ENCODE results near the gene ATG4D. TPM values are rescaled to one million over a fixed set of nuclear protein-coding genes. Genes with fewer than 3 reads are reported as not detected.

The ATG4D gene
- total RNA-seq, 1 donor from 2014 or later: 34.1 TPM

DNA sequence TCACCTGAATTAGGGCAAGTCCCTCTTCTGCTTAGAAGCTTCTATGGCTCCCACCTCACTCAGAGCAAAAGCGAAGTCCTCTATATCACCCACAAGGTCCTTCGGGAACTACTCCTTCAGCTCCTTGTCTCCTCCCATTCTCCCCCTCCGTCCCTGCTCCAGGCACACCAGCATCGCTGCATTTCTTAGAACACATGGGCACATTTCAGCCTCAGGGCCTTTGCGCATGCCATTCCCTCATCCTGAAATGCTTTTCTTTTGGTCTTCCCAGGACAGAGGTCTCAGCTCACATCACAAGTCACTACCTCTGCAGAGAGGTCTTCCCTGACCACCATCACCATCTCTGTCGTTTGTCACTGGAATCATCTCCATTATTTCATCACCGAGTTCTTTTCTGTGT is 30.5 kb upstream of the ATG4D start:
- Mint-ChIP-seq H3K9me3 (no peaks in the 10 kb centered on the region), H3K36me3 (ENCODE audit: low read depth) (no peaks in the 10 kb centered on the region), H3K4me3 (ENCODE audit: low read depth) (no peak overlapping the region), H3K27ac (no peak overlapping the region), H3K27me3 (ENCODE audit: low read depth) (peaks cover 45% of the 10 kb centered on the region), H3K4me1 (ENCODE audit: low read depth) (peaks cover 23% of the 10 kb centered on the region)
- intact Hi-C loops (cut with micrococcal nuclease): no loop called here
- no peak for DNase-seq (ENCODE audit: low spot score)

DNA sequence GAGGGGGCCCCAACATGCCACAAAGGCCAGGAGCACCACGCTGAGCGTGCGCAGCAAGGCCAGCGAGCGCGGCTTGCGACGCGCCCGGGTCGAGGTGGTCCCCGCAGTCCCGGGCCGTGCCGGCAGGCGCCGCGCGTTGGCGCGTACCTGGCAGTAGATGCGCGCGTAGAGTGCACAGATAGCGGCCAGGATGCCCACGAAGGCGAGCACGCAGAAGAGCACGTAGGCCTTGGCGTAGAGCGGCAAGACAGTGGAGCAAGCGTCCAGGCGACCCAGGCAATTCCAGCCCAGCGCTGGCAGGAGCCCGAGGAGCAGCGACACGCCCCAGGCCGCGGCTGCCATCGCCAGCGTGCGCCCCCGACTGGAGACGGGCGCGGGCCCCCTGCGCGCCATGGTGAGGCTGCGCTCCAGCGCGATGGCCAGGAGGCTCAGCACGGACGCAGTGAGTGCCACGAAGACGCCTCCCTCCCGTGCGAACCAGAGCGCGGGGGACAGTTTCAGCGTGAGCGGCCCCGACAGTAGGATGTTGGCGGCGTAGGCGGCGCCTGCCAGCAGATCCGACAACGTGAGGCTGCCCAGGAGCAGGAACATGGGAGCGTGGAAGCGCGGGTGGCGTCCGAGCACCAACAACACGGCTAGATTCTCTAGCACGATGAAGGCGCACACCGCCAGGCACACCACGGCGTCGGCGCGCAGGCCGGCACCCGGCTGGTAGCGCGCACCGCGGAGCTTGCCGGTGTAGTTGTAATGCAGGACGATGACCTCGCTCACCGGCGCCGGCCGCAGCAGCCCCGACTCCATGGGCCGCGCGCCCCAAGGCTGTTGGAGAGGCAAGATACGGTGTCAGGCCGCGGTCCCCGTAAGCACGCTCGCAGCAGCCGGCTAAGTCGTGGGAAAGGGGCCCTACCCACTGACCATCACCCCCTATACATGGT is 29.2 kb upstream of the ATG4D start:
- peaks cover 23% of the 10 kb centered on the region for H3K4me1 Mint-ChIP-seq (ENCODE audit: low read depth)
- peak overlapping the region; percentile 26 for H3K4me3 Mint-ChIP-seq (ENCODE audit: low read depth)
- H3K27me3 Mint-ChIP-seq (ENCODE audit: low read depth): peaks cover 57% of the 10 kb centered on the region
- no peaks in the 10 kb centered on the region for H3K9me3 Mint-ChIP-seq
- no peaks in the 10 kb centered on the region for H3K36me3 Mint-ChIP-seq (ENCODE audit: low read depth)
- peak; percentile 30 for DNase-seq (ENCODE audit: low spot score)
- intact Hi-C loops (cut with micrococcal nuclease): loop anchor here (5.0 kb wide), 1 partner anchor 227 kb away; the partner anchor contains the start of genes ICAM4 and ICAM5
- H3K27ac Mint-ChIP-seq: no peak overlapping the region

DNA sequence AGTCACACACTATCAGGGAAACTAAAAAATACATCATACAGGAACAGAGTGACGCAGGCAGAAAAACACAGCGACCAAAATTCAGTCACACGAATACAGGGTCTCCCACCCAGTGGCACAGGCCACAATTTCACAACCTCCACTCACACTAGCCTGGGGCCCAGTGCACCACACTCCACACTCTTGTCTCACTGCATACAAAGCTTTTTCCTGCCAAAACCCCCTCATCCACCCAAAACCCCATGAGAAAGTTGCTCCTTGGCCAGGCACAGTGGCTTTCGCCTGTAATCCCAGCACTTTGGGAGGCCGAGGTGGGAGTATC is 27.7 kb upstream of the ATG4D start:
- H3K27me3 Mint-ChIP-seq (ENCODE audit: low read depth): peaks cover 67% of the 10 kb centered on the region

DNA sequence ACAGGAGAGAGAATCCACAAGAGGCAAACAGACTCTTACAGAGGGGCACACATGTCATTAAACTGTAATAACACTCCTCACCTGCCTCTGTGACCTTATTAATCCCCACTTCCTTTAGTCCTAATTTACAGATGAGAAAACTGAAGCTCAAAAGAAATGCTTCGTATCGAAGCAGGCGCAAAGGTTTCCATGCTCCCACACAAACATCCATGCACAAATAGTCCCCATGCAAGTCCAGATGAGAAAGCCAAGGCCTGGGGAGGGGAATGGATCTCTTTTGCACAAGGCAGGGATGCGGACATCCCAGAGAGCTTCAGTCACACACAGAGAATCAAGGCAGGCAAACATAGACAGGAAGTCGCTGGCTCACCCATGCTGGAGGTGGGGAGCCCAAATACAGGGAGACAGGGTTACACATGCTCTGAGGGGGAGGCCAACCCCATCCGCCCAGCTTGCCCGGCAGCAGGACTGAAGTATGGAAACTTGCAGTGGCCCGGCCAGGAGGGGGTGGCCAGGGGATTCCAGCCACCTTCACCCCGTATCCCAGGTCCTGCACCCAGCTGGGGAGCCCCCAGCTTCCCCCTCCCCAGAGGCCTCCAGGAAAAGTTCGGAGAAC is 26.9 kb upstream of the ATG4D start:
- no peaks in the 10 kb centered on the region for H3K9me3 Mint-ChIP-seq
- no peak overlapping the region for H3K27ac Mint-ChIP-seq
- peak overlapping the region; percentile 34 for H3K4me3 Mint-ChIP-seq (ENCODE audit: low read depth)
- H3K4me1 Mint-ChIP-seq (ENCODE audit: low read depth): peaks cover 23% of the 10 kb centered on the region
- no peak for DNase-seq (ENCODE audit: low spot score)
- intact Hi-C loops (cut with micrococcal nuclease): loop anchor here (5.0 kb wide), 1 partner anchor 229 kb away; the partner anchor contains the start of genes ICAM4 and ICAM5
- H3K36me3 Mint-ChIP-seq (ENCODE audit: low read depth): no peaks in the 10 kb centered on the region
- peaks cover 65% of the 10 kb centered on the region for H3K27me3 Mint-ChIP-seq (ENCODE audit: low read depth)

More for the DNA sequence above, 27.7 kb upstream of the ATG4D start:
- intact Hi-C loops (cut with micrococcal nuclease): loop anchor here (5.0 kb wide), 1 partner anchor 229 kb away; the partner anchor contains the start of genes ICAM4 and ICAM5
- peaks cover 23% of the 10 kb centered on the region for H3K4me1 Mint-ChIP-seq (ENCODE audit: low read depth)
- H3K4me3 Mint-ChIP-seq (ENCODE audit: low read depth): no peak overlapping the region
- H3K9me3 Mint-ChIP-seq: no peaks in the 10 kb centered on the region
- H3K27ac Mint-ChIP-seq: no peak overlapping the region
- no peak for DNase-seq (ENCODE audit: low spot score)
- no peaks in the 10 kb centered on the region for H3K36me3 Mint-ChIP-seq (ENCODE audit: low read depth)

DNA sequence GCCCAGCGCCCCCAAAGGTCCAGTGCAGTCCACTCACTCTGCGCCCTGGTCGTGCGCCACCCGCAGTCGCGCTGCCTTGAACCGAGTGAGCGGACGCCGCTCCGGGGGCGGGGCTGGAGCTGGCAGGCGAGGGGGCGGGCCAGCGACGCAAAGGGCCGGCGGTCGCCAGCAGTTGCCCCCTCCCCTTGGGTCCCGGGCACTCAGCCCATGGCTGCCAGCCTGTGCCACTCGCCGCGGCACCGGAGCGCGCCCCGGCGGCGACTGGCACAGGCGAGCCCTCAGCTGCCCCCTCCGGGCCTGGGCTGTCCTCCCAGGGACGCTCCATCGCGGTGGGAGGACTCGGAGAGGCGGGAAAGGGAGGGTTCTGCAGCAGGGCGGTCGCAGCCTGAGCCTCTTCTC is 26.3 kb upstream of the ATG4D start, which contains the start of gene S1PR5:
S1PR5 (minus strand) TSS at position 87 of the 399 bp plus-strand sequence. CDS start 2,436 bp downstream, outside the sequence.
- Mint-ChIP-seq H3K27ac (no peak within 1 kb of the TSS), H3K4me3 (ENCODE audit: low read depth) (peak within 1 kb of the TSS; percentile 34), H3K9me3 (no peaks in the 10 kb centered on the region), H3K36me3 (ENCODE audit: low read depth) (no peaks in the 10 kb centered on the region), H3K27me3 (ENCODE audit: low read depth) (peaks cover 65% of the 10 kb centered on the region), H3K4me1 (ENCODE audit: low read depth) (peaks cover 23% of the 10 kb centered on the region)
- DNase-seq (ENCODE audit: low spot score): no peak
- intact Hi-C loops (cut with micrococcal nuclease): loop anchor here (5.0 kb wide), 1 partner anchor 230 kb away; the partner anchor contains the start of genes ICAM4 and ICAM5

DNA sequence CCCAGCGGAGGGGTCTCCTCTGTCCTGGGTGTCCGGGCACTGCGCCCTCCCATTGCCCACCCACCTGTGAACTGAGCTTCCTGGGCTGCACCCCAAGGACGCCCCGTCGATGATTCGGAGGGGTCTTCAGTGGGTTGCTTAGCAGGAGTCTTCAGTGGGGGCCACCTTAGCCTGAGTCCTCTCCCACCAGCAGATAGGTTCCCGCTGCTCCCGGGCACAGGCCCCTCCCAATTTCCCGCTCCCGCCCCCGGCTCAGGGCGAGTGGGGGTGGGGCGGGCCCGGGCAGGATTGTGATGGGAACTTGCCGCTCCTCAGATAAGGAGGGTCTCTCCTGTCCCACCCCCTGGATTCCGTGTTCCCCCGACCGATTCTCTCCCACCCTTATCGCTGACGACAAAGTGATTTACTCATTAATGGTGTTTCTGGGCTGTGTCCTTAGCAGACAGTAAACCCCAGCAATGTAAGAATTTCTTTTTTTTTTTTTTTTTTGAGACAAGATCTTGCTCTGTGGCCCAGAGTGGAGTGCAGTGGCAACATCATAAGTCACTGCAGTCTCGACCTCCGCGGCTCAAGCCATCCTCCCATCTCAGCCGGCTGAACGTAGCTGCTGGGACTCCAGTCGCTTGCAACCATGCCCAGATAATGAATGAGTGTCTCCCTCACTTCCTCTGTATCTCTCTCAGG is 25.8 kb upstream of the ATG4D start:
- Mint-ChIP-seq H3K4me1 (ENCODE audit: low read depth) (peaks cover 23% of the 10 kb centered on the region), H3K27me3 (ENCODE audit: low read depth) (peaks cover 62% of the 10 kb centered on the region), H3K4me3 (ENCODE audit: low read depth) (peak overlapping the region; percentile 10), H3K27ac (no peak overlapping the region), H3K9me3 (no peaks in the 10 kb centered on the region), H3K36me3 (ENCODE audit: low read depth) (no peaks in the 10 kb centered on the region)
- intact Hi-C loops (cut with micrococcal nuclease): loop anchor here (5.0 kb wide), 1 partner anchor 231 kb away; the partner anchor contains the start of genes ICAM4 and ICAM5
- DNase-seq (ENCODE audit: low spot score): no peak

DNA sequence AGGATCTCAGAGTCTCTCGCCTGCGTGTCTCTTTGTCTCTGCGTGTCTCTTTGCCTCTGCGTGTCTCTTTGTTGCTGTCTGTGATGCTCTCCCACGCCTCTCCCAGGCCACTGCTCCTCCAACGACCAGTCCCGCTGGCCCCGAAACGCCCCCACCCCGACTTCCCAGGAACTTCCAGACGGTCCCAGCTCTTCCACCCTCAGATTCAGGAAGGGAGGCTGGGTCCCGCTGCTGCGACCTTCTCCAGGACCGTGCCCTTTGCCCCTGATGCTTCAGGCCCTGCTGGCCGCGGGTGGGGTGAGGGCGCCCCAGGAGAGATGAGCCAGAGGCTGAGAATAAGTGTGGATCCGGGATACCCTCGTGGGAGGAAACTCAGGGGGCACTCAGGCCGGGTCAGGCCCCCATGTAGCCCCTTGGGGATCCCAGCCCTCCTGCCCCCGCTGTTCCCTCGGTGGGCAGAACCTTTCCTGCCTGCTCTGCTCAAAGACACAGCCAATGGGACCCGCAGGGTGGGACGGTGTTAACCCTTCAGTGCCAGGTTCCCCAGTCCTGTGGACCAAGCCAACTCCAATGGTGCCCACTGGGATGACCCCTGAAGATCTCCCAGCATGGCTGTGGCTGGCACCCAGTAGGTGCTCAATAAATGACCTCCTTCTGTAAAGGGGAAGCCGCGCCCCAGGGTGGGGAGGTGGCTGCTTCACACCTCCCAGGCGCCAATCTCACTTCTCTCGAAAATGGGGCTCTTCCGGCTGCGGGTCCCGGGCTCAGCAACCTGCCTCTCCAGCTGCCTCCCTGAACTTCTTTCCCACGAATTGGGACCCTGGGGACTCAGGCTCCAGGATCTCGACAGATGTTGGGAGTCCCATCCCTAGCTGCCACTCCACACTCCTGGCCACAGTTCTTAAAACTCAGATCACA is 25.0 kb upstream of the ATG4D start:
- peaks cover 18% of the 10 kb centered on the region for H3K4me1 Mint-ChIP-seq (ENCODE audit: low read depth)
- H3K9me3 Mint-ChIP-seq: no peaks in the 10 kb centered on the region
- DNase-seq (ENCODE audit: low spot score): no peak
- intact Hi-C loops (cut with micrococcal nuclease): loop anchor here (5.0 kb wide), 1 partner anchor 231 kb away; the partner anchor contains the start of genes ICAM4 and ICAM5
- H3K27ac Mint-ChIP-seq: no peak overlapping the region
- no peaks in the 10 kb centered on the region for H3K36me3 Mint-ChIP-seq (ENCODE audit: low read depth)
- peak overlapping the region; percentile 35 for H3K4me3 Mint-ChIP-seq (ENCODE audit: low read depth)
- H3K27me3 Mint-ChIP-seq (ENCODE audit: low read depth): peaks cover 54% of the 10 kb centered on the region

DNA sequence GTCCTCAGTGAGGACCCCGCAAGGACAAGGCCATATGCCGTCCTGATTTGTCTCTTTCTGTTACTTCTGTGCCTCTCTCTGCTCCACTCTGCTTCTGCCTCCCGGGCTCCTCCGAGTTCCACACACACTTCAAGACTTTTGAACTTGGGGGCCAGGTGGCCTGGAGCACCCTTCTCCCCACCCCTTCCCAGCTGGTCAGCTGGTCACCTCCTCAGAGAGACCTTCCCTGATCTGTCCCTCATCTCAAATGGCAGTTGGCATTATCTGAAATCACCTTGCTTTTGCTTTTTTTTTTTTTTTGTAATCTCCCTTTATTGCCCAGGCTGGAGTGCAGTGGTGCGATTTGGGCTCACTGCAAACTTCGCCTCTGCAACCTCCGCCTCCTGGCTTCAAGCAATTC is 24.3 kb upstream of the ATG4D start:
- H3K4me3 Mint-ChIP-seq (ENCODE audit: low read depth): peak overlapping the region; percentile 35
- intact Hi-C loops (cut with micrococcal nuclease): loop anchor here (5.0 kb wide), 1 partner anchor 232 kb away; the partner anchor contains the start of genes ICAM4 and ICAM5
- DNase-seq (ENCODE audit: low spot score): no peak
- H3K36me3 Mint-ChIP-seq (ENCODE audit: low read depth): no peaks in the 10 kb centered on the region
- no peaks in the 10 kb centered on the region for H3K9me3 Mint-ChIP-seq
- no peak overlapping the region for H3K27ac Mint-ChIP-seq
- peaks cover 50% of the 10 kb centered on the region for H3K27me3 Mint-ChIP-seq (ENCODE audit: low read depth)
- H3K4me1 Mint-ChIP-seq (ENCODE audit: low read depth): peaks cover 17% of the 10 kb centered on the region

DNA sequence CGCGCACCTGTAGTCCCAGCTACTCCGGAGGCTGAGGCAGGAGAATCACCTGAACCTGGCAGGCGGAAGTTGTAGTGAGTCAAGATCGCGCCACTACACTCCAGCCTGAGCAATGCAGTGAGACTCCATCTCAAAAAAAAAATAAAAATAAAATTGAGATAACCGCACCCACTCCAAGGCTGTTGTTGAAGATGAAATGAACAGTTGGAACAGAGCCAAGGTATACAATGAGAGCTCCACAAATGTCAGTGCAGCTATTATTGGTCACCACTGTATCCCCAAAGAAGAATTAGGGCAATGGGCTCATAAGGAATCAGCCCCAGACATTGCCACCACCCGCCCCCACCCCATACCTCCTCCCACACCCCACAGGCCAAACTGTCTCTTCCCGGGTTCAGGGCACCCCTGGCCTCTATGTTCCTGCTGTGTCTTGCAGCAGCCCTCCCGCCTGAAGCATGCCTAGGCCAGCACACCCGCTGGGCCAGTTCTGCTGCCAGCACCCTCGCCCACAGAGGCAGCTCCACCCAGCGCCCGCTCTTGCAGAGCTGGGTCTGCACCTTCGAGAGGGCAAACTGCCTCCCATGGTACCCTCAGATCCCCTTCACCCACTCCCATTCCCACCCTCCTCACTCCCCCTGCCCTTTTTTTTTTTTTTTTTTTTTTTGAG is 22.9 kb upstream of the ATG4D start:
- DNase-seq (ENCODE audit: low spot score): no peak
- Mint-ChIP-seq H3K9me3 (no peaks in the 10 kb centered on the region), H3K27me3 (ENCODE audit: low read depth) (peaks cover 39% of the 10 kb centered on the region), H3K27ac (no peak overlapping the region), H3K4me1 (ENCODE audit: low read depth) (peaks cover 17% of the 10 kb centered on the region), H3K36me3 (ENCODE audit: low read depth) (no peaks in the 10 kb centered on the region), H3K4me3 (ENCODE audit: low read depth) (no peak overlapping the region)
- intact Hi-C loops (cut with micrococcal nuclease): no loop called here

DNA sequence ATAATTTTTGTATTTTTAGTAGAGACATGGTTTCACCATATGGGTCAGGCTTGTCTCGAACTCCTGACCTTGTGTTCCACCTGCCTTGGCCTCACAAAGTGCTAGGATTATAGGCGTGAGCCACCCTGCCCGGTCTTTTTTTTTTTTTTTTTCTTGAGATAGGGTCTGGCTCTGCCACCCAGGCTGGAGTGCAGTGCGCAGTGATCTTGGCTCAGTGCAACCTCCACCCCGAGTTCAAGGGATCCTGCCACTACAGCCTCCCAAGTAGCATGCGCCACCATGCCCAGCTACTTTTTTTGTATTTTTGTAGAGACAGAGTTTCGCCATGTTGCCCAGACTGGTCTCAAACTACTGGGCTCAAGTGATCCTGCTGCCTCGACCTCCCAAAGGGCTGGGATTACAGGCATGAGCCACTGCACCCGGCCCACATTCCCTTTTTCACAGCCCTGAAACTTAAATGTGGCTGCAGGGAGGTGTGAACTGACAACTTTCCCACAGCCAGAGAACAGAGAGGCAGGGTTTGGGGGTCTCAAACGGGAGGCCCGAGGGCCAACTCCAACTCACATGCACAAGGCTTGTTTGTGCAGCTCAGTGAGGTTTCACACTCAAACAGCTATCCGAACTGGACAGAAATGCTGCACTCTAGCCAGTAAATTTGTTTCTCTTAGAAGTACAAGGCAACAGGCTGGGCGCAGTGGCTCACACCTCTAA is 22.1 kb upstream of the ATG4D start:
- Mint-ChIP-seq H3K27me3 (ENCODE audit: low read depth) (peaks cover 31% of the 10 kb centered on the region), H3K4me1 (ENCODE audit: low read depth) (peaks cover 15% of the 10 kb centered on the region), H3K36me3 (ENCODE audit: low read depth) (no peaks in the 10 kb centered on the region), H3K4me3 (ENCODE audit: low read depth) (no peak overlapping the region), H3K27ac (no peak overlapping the region), H3K9me3 (no peaks in the 10 kb centered on the region)
- intact Hi-C loops (cut with micrococcal nuclease): no loop called here
- DNase-seq (ENCODE audit: low spot score): no peak

DNA sequence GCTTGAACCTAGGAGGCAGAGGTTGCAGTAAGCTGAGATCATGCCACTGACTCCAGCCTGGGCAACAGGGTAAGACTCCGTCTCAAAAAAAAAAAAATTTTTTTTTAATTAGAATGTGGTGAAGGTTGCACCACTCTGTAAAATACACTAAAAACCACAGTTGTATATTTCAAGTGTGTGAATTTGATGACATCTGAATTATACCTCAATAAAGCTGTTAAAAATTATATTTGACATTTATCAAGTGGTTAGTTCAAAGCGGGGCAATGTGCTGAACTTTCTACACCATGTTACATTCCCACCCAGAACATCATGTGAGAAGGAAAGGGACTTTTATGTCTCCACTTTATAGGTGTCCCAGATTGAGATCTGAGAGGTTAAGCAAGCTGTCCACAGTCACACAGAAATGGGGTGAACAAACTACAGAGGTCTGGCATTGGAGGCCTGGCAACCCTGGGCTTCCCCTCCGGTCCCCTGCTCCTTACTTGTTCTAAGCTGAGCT is 20.5 kb upstream of the ATG4D start:
- Mint-ChIP-seq H3K9me3 (no peaks in the 10 kb centered on the region), H3K4me3 (ENCODE audit: low read depth) (no peak overlapping the region), H3K27me3 (ENCODE audit: low read depth) (peaks cover 25% of the 10 kb centered on the region), H3K36me3 (ENCODE audit: low read depth) (no peaks in the 10 kb centered on the region), H3K4me1 (ENCODE audit: low read depth) (peaks cover 11% of the 10 kb centered on the region), H3K27ac (no peak overlapping the region)
- intact Hi-C loops (cut with micrococcal nuclease): no loop called here
- DNase-seq (ENCODE audit: low spot score): no peak

All from activated T-helper 2 cell treated with anti-CD3 and anti-CD28 coated beads, Interferon-gamma antibody, Interleukin-2, Interleukin-4, amounts not matched to agents 10 μg/mL and 5 μg/mL and 100 μg/mL, durations not matched to agents 14 hours and 24 hours and 36 hours (primary cell).